Mucosa of descending colon (tissue), 3 donors: ENCODE measurements around the gene BCL2L14. TPM values are rescaled to one million over a fixed set of nuclear protein-coding genes. Genes with fewer than 3 reads are reported as not detected.

Experiments used
- ATAC-seq: fragments of 200-7000 bp; cut with Tn5 transposase; one replicate; pipeline ENCODE4 v1.9.1; 2020; ENCODE audit warnings: mild to moderate bottlenecking, moderate library complexity
- DNase-seq, 3 donors: peaks; one replicate each; pipeline ENCODE4 v3.0.0-alpha.2; 2020
- H3K36me3 ChIP-seq: fragments of 200-600 bp; one replicate; pipeline ENCODE4 v1.8.0; 2021; ENCODE audit warnings: low read depth, mild to moderate bottlenecking
- H3K4me1 ChIP-seq: fragments of 200-600 bp; one replicate; pipeline ENCODE4 v1.8.0; 2021; ENCODE audit warnings: low read depth, mild to moderate bottlenecking
- H3K4me3 ChIP-seq: fragments of 200-600 bp; one replicate; pipeline ENCODE4 v1.8.0; 2021; ENCODE audit warnings: mild to moderate bottlenecking
- H3K9me3 ChIP-seq: fragments of 200-600 bp; one replicate; pipeline ENCODE4 v1.8.0; 2021; ENCODE audit warnings: mild to moderate bottlenecking
- CTCF ChIP-seq: fragments of 200-600 bp; IDR thresholded peaks from one replicate; pipeline ENCODE4 v1.8.0; 2022; ENCODE audit warnings: antibody characterized with exemption, mild to moderate bottlenecking
- intact Hi-C, 2 donors: fragments of 100-400 bp; cut with DNase I in 1 of 2; cut with micrococcal nuclease in 1 of 2; formaldehyde crosslinking; loops; one replicate each; pipeline versions ENCODE4 v1.11.0 to v1.11.1; 2022; cut with DNase I, micrococcal nuclease
- total RNA-seq, 3 donors: library from RNA; stranded (reverse); fragmentation: NEBNext Ultra II Directional in 2 of 3; extraction: Animal tissue kit (Norgen Biotek cat#: 25700) in 2 of 3; gene quantifications; one replicate each; pipeline versions ENCODE4 v1.2.1 to v1.2.4, GENCODE V29; 2021 to 2023
- donor health status: DM: no; HTN: no; CAD: no; lungs with moderate emphysema.
- donor health status: DM: no; HTN: no; CAD: no.
- donor health status: DM: no; HTN: yes; CAD: no.

The BCL2L14 gene
- total RNA-seq, 3 donors from 2014 or later, result 27.3 to 74.4 (median 52.7) TPM

GRCh38 chr12:12047682-12048081 lies 23.1 kb upstream of the BCL2L14 start:
- Histone ChIP-seq H3K4me3 (no peak overlapping the region), H3K9me3 (no peaks in the 10 kb centered on the region), H3K36me3 (peaks cover 4% of the 10 kb centered on the region), H3K4me1 (no peaks in the 10 kb centered on the region)
- DNase-seq (no peak), ATAC-seq (no peak)
- intact Hi-C loops, result no loop called here
- no peak for TF ChIP-seq CTCF

GRCh38 chr12:12048266-12048665 lies 22.5 kb upstream of the BCL2L14 start:
- no peak overlapping the region for H3K4me3 ChIP-seq
- H3K9me3 ChIP-seq, result no peaks in the 10 kb centered on the region
- intact Hi-C loops, result no loop called here
- TF ChIP-seq CTCF, result no peak
- peaks cover 4% of the 10 kb centered on the region for H3K36me3 ChIP-seq
- no peaks in the 10 kb centered on the region for H3K4me1 ChIP-seq
- no peak for ATAC-seq
- no peak for DNase-seq

GRCh38 chr12:12048714-12049113 lies 22.0 kb upstream of the BCL2L14 start:
- Histone ChIP-seq H3K4me1 (no peaks in the 10 kb centered on the region), H3K9me3 (no peaks in the 10 kb centered on the region), H3K36me3 (peaks cover 4% of the 10 kb centered on the region), H3K4me3 (no peak overlapping the region)
- intact Hi-C loops, result no loop called here
- TF ChIP-seq CTCF, result no peak
- no peak for ATAC-seq
- no peak for DNase-seq

GRCh38 chr12:12051668-12052067 lies 19.1 kb upstream of the BCL2L14 start:
- TF ChIP-seq CTCF, result no peak

GRCh38 chr12:12054993-12055392 lies 15.7 kb upstream of the BCL2L14 start:
- Histone ChIP-seq H3K36me3 (peaks cover 4% of the 10 kb centered on the region), H3K4me1 (no peaks in the 10 kb centered on the region), H3K9me3 (no peaks in the 10 kb centered on the region), H3K4me3 (no peak overlapping the region)
- ATAC-seq (no peak), DNase-seq (no peak)
- TF ChIP-seq CTCF, result no peak
- intact Hi-C loops, result no loop called here

More at GRCh38 chr12:12051668-12052067, 19.1 kb upstream of the BCL2L14 start:
- Histone ChIP-seq H3K36me3 (peaks cover 4% of the 10 kb centered on the region), H3K9me3 (no peaks in the 10 kb centered on the region), H3K4me3 (no peak overlapping the region), H3K4me1 (no peaks in the 10 kb centered on the region)
- no peak for ATAC-seq
- intact Hi-C loops, result no loop called here
- no peak for DNase-seq

GRCh38 chr12:12056951-12057350 lies 13.8 kb upstream of the BCL2L14 start:
- Histone ChIP-seq H3K4me1 (no peaks in the 10 kb centered on the region), H3K9me3 (no peaks in the 10 kb centered on the region), H3K36me3 (peaks cover under 1% of the 10 kb centered on the region), H3K4me3 (no peak overlapping the region)
- ATAC-seq (peak; percentile 41), DNase-seq (no peak)
- intact Hi-C loops, result no loop called here
- no peak for TF ChIP-seq CTCF
